Fibroblast of lung (primary cell): ENCODE data around the gene TOPBP1. TPM values are rescaled to one million over a fixed set of nuclear protein-coding genes. Genes with fewer than 3 reads are reported as not detected.

Experiments used
- DNase-seq, 2 donors: peaks; one replicate each; pipeline versions ENCODE4 v3.0.0 to v3.0.0-alpha.2; 2010; ENCODE audit warnings: low read depth in 2 of 2
- H2AFZ ChIP-seq: 2 replicates; pipeline ENCODE4 v1.5.1; 2012; ENCODE audit warnings: low read length, control low read depth, inconsistent platforms
- H3K27ac ChIP-seq: 2 replicates; pipeline ENCODE4 v1.5.1; 2011; ENCODE audit warnings: low read length, control low read depth; ENCODE audit not compliant: insufficient read depth
- H3K27me3 ChIP-seq: 2 replicates; pipeline ENCODE4 v1.5.1; 2011; ENCODE audit warnings: mild to moderate bottlenecking, low read length; ENCODE audit not compliant: control insufficient read depth, insufficient read depth
- H3K36me3 ChIP-seq: 2 replicates; pipeline ENCODE4 v1.5.1; 2011; ENCODE audit warnings: low read length; ENCODE audit not compliant: control insufficient read depth, insufficient read depth
- H3K4me1 ChIP-seq: 2 replicates; pipeline ENCODE4 v1.5.1; 2011; ENCODE audit warnings: low read length; ENCODE audit not compliant: control insufficient read depth, insufficient read depth; ENCODE audit errors: extremely low read depth
- H3K4me2 ChIP-seq: 2 replicates; pipeline ENCODE4 v1.5.1; 2011; ENCODE audit warnings: low read length, control low read depth; ENCODE audit not compliant: insufficient read depth; ENCODE audit errors: extremely low read depth
- H3K4me3 ChIP-seq, 4 experiments: fragments of 200-600 bp in 1 of 4; sonication (generic) in 1 of 4; replicated peaks in 1 of 4; 2 replicates each; pipeline ENCODE4 v1.5.1; 2011 to 2016; ENCODE audit warnings: low read length in 4 of 4, low read depth in 3 of 4, mild to moderate bottlenecking in 3 of 4, control low read depth in 2 of 4, inconsistent platforms in 1 of 4, mixed read lengths in 1 of 4; ENCODE audit not compliant: insufficient read depth in 1 of 4; ENCODE audit errors: control extremely low read depth in 1 of 4
- H3K79me2 ChIP-seq: 2 replicates; pipeline ENCODE4 v1.5.1; 2012; ENCODE audit warnings: mild to moderate bottlenecking, low read length, inconsistent platforms; ENCODE audit not compliant: control insufficient read depth, insufficient read depth
- H3K9ac ChIP-seq: 2 replicates; pipeline ENCODE4 v1.5.1; 2011; ENCODE audit warnings: mild to moderate bottlenecking, low read length, control low read depth; ENCODE audit not compliant: insufficient read depth
- H3K9me3 ChIP-seq: 2 replicates; pipeline ENCODE4 v1.5.1; 2012; ENCODE audit warnings: low read depth, low read length; ENCODE audit not compliant: control insufficient read depth, insufficient read depth
- H4K20me1 ChIP-seq: 2 replicates; pipeline ENCODE4 v1.5.1; 2011; ENCODE audit warnings: low read length; ENCODE audit not compliant: control insufficient read depth, insufficient read depth; ENCODE audit errors: extremely low read depth
- CTCF ChIP-seq, 2 donors: IDR thresholded peaks in 1 of 2; conservative IDR thresholded peaks in 1 of 2; 1 replicate in 1 of 2; 2 replicates in 1 of 2; pipeline ENCODE4 v1.5.1; 2011 to 2012; ENCODE audit warnings: low read length in 2 of 2, control low read depth in 1 of 2, inconsistent platforms in 1 of 2, low read depth in 1 of 2, mild to moderate bottlenecking in 1 of 2
- EZH2 ChIP-seq: IDR thresholded peaks from 2 replicates; pipeline ENCODE4 v1.5.1; 2012; ENCODE audit warnings: low read length, control low read depth, mild to moderate bottlenecking; ENCODE audit errors: missing control alignments
- polyA plus RNA-seq, 2 donors: library from polyadenylated mRNA; depleted of rRNA in 1 of 2; stranded (reverse) in 1 of 2; unstranded in 1 of 2; fragments of >200 nt; gene quantifications; 2 replicates each; pipeline ENCODE4 v1.2.1, GENCODE V29; 2011 to 2012; ENCODE audit warnings: missing spikeins in 1 of 2
- total RNA-seq: library from RNA; depleted of rRNA; stranded (reverse); fragments of >200 nt; gene quantifications from 2 replicates; pipeline ENCODE4 v1.2.1, GENCODE V29; 2014

TOPBP1 gene
- total and polyA plus RNA-seq, 2 donors (not counting 1 experiment from before 2014, with no cell fraction given) = 15.2 to 20.8 TPM

- no peak overlapping the region for H2AFZ ChIP-seq
- no peak for DNase-seq
- H3K36me3 ChIP-seq = no peaks in the 10 kb centered on the region
- H3K4me2 ChIP-seq = no peak overlapping the region
- H3K4me3 ChIP-seq = no peak overlapping the region
- H3K27ac ChIP-seq = no peak overlapping the region
- H3K79me2 ChIP-seq = no peaks in the 10 kb centered on the region
- H3K9ac ChIP-seq = no peak overlapping the region
- no peaks in the 10 kb centered on the region for H3K4me1 ChIP-seq
- H3K9me3 ChIP-seq = no peaks in the 10 kb centered on the region
- TF ChIP-seq CTCF (conservative IDR thresholded peaks at IDR 0.05 in 1 of 2, IDR thresholded peaks at IDR 0.05 in 1 of 2; ENCODE audit: low read depth in 1 of 2, low read length in 2 of 2) (no peak), EZH2 (no peak)
- no peaks in the 10 kb centered on the region for H3K27me3 ChIP-seq
- H4K20me1 ChIP-seq = no peaks in the 10 kb centered on the region
Observed at GRCh38 chr3:133697960-133698359, 36.2 kb upstream of the TOPBP1 start.

GRCh38 chr3:133695560-133696171, 33.9 kb upstream of the TOPBP1 start:
- Histone ChIP-seq H3K27ac (no peak overlapping the region), H3K27me3 (no peaks in the 10 kb centered on the region), H3K4me1 (no peaks in the 10 kb centered on the region), H3K36me3 (no peaks in the 10 kb centered on the region), H3K9ac (no peak overlapping the region), H3K9me3 (no peaks in the 10 kb centered on the region), H4K20me1 (no peaks in the 10 kb centered on the region), H3K4me3 (no peak overlapping the region), H3K79me2 (no peaks in the 10 kb centered on the region), H2AFZ (no peak overlapping the region), H3K4me2 (no peak overlapping the region)
- TF ChIP-seq EZH2 = no peak
- TF ChIP-seq CTCF (conservative IDR thresholded peaks at IDR 0.05 in 1 of 2, IDR thresholded peaks at IDR 0.05 in 1 of 2; ENCODE audit: low read depth in 1 of 2, low read length in 2 of 2) = no peak
- DNase-seq = no peak

- TF ChIP-seq CTCF (conservative IDR thresholded peaks at IDR 0.05 in 1 of 2, IDR thresholded peaks at IDR 0.05 in 1 of 2; ENCODE audit: low read depth in 1 of 2, low read length in 2 of 2) = no peak
- TF ChIP-seq EZH2 = no peak
- H3K27me3 ChIP-seq = no peaks in the 10 kb centered on the region
- H3K9me3 ChIP-seq = no peaks in the 10 kb centered on the region
- no peak for DNase-seq
- H3K79me2 ChIP-seq = no peaks in the 10 kb centered on the region
- H3K27ac ChIP-seq = no peak overlapping the region
- no peak overlapping the region for H3K4me3 ChIP-seq
- no peaks in the 10 kb centered on the region for H4K20me1 ChIP-seq
- H3K4me1 ChIP-seq = no peaks in the 10 kb centered on the region
- H3K36me3 ChIP-seq = no peaks in the 10 kb centered on the region
- no peak overlapping the region for H3K4me2 ChIP-seq
- no peak overlapping the region for H3K9ac ChIP-seq
- no peak overlapping the region for H2AFZ ChIP-seq
Observed at GRCh38 chr3:133694288-133695268, 32.8 kb upstream of the TOPBP1 start.
